Measurements from ENCODE around the gene RAB38.
A peak's percentile ranks its signal among the peaks of the same experiment; 100 is the strongest.

The RAB38 gene

DNA sequence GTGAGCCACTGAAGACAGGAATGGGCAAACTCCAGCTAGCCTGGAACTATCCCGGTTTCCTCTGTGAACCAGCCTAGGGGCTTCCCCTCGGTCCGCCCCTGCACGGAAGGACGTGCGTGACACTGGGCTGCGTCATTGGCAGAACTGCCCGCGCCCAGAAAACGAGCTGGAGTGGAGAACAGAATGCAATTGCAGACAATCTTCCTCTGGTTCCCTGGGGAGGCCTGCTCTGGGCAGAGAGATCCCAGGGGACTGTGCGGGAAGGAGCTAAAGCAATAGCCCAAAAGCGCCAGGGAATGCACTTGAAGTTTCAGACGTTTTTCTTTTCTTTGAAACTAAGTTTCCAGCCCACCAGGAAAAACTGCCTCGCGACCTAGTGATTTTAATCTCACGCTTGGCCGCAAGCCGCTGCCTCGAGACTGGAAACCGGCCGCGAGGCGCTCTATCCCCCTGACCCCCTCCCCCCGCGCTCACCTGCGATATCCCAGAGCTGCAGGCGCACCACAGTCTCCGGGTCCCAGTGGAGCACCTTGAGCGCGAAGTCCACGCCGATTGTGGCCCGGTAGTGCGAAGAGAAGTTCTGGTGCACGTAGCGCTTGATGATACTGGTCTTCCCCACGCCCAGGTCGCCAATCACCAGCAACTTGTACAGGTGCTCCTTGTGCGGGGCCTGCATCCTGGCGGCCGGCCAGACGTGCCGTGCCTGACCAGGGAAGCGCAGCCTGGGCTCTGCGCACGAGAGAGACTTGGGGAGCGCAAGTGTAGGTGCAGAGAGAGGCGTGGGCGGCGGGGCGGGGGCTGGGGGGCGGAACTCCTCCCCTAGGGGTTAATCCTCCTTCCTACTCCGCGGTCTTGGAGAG is at the start of gene RAB38:
Gene RAB38, minus strand, starts transcription at position 735 of the 860 bp plus-strand sequence. Its CDS starts 59 bp downstream, at position 676.
- peak; percentile 88 for DNase-seq

DNA sequence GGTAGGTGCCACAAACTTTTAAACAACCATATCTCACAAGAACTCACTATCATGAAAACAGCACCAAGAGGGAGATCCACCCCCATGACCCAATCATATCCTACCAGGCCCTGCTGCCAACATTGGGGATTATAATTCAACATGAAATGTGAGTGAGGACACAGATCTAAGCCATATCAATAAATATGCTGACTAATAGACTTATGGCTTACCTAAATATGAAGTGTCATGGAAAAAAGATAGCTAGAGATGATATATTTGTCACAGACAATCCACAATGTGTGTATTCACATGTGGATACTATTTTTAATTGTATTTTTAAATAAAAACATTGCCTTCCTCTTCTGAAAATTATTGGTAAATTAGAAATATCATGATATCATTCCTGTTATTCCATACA is 38.2 kb upstream of the RAB38 start:
- DNase-seq: no peak

DNA sequence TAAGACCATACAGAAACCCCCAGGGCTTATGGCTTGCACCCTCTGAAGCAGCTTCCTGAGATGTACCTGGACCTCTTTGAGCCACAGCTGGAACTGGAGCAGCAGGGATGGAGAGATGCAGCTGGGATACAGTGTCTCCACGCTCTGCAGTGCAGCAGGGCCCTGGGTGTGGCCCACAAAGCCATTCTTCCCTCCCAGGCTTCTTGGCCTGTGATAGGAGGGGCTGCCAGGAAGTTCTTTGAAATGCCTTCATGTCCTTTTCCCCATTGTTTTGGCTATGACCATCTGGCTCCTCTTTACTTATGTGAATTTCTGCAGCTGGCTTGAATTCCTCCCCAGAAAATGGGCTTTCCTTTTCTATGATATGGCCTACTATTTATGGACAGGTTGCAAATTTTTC is 37.1 kb upstream of the RAB38 start:
- DNase-seq: no peak

DNA sequence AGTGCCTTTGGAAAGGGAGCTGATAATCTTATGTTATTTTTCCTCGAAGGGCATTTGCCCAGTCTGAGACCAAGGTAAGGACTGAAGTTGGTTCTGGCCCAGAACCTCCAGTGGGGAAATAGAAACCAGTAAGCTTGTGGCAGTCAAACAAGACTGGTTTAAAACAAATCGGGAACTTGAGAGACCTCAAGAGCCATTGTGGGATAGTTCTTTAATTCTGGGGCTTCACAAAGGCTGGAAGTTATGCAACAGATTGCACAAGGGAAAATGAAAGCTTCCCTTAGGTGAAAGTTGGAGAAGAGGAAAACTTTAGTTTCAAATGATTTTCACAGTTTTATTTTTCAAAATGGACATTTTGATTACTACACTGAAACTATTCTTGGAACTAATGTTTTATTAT is 33.5 kb upstream of the RAB38 start:
- no peak for DNase-seq

DNA sequence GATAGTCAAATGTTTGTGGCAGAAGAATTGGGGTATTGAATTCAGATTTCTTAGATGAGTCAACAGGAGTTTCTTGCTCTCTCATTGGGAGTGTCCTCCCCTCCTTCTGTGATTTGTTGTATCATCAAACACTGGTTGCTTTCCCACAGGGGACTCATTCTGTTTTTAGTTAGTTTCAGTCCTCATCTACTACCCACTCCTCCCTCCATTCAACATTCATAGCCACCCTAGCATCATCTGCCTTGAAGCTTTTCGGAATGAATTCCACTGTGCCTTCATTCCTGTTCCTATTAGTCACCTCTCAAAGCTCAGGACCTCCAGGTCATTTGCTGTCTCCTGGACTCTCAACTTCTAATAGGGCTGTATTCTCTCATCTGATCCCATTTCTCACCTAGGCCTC is 31.5 kb upstream of the RAB38 start:
- peak; percentile 48 for DNase-seq

DNA sequence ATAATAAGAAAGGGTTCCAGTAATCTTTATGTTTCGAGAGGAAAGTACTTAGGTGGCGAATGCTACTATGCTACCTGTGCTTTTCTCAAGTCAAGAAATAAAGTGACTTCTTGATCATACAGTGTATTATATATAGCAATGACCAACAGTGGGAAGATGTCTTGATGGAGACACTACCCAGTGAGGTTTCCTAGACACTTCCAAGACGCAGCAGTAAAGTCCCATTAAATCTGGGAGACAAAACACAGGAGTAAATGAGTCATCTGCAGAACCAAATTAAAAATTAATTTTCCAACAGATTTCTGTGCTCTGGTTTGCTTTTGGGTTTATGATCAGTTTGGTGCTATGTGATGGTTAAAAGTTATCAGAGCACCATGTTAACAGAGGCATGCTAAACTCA is 29.1 kb upstream of the RAB38 start:
- no peak for DNase-seq

DNA sequence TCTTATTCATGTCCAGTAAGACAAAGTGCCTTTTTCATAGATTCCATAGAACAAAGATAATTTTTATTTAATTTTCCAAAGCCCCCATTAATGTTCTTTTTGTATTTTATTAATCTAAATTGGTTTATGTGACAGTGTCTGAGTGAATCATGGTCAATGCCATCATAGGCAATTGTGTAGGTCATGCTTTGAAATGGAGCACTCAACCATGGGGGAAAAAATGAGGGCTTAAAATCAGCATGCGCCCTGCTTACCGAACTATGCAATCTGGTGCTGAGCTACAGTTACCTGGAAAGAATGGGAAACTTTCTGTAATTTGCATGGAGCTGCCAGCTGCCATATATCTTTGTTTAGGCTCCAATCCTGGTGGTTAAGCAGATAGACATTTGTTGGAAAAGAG is 28.4 kb upstream of the RAB38 start:
- no peak for DNase-seq

DNA sequence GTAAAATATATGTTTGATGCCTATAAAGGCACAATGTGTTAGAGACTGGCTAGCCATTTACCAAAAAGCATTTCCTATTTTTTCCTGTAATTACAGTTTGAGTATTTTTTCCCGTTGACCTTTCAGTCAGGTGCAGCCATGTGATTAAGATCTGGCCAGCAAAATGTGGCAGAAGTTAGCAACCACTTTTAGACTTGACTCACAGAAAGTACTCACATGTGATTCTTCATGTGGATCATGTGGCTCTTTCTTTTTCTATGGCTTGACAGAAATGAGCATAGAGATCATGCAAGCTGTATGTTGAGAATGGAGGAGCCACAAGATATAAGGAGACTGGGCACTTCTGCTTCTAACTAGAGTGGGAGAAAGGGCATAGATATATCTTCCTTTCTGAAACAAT is 27.3 kb upstream of the RAB38 start:
- DNase-seq: no peak

DNA sequence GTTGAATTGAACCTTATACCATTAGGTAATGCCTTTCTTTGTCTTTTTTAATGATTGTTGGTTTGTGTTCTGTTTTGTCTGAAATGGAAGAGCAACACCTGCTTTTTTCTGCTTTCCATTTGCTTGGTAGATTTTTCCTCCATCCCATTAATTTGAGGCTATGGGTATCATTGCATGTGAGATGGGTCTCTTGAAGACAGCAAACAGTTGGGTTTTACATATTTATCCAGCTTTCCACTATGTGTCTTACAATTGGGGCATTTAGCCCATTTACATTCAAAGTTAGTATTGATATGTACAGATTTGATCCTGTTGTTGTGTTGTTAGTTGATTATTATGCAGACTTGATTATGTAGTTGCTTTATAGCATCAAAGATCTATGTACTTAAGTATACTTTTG is 21.1 kb upstream of the RAB38 start:
- no peak for DNase-seq

DNA sequence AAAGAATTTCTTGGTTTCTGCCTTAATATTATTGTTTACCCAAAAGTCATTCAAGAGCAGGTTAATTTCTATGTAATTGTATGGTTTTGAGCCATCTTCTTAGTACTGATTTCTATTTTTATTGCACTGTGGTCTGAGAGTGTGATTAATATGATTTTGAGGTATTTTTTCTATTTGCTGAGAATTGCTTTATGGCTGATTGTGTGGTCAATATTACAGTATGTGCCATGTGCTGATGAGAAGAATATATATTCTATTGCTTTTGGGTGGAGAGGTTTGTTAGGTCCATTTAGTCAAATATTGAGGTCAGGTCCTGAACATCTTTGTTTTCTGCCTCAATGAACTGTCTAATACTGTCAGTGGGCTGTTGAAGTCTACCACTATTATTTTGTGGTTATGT is 20.7 kb upstream of the RAB38 start:
- no peak for DNase-seq

DNA sequence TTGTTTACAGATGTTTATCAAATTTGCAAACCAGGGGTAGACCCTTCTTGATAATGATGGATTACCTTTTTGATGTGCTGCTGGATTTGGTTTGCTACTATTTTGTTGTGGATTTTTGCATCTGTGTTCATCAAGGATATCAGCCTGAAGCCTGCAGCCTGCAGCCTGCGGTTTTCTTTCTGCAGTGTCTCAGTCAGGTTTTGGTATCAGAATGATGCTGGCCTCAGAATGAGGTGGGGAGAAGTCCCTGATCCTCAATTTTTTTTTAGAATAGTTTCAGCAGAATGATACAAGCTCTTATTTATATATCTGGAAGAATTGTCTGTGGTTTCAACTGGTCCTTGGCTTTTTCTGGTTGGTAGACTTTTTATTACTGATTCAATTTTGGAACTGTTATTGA is 19.7 kb upstream of the RAB38 start:
- DNase-seq: no peak

DNA sequence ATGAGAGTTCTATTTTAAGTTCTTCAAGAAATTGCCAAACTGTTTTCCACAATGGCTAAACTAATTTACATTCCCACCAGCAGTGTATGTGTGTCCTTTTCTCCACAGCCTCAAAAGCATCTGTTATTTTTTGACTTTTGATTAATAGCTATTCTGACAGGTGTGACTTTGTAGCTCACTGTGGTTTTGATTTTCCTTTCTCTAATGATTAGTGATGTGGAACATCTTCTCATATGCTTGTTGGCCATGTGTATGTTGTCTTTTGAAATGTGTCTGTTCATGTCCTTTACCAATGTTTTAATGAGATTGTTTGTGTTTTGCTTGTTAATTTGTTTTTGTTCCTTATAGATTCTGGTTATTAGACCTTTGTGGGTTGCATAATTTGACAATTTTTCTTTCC is 18.0 kb upstream of the RAB38 start:
- DNase-seq: no peak

DNA sequence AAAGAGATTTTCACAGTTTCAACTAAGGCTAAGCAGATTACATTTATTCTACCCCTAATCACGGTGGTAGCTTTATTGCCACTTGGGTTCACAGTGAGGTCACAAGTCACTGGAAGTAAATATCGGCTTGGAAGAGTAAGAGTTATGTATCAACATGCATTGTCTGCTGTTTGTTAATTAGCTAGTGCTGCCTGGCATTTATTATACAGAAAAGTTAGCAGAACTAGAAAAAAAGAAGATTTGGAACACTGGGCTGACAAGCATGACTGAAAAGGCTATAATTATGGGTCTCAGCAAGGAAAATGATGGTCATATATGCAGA is 13.7 kb upstream of the RAB38 start:
- DNase-seq: no peak

DNA sequence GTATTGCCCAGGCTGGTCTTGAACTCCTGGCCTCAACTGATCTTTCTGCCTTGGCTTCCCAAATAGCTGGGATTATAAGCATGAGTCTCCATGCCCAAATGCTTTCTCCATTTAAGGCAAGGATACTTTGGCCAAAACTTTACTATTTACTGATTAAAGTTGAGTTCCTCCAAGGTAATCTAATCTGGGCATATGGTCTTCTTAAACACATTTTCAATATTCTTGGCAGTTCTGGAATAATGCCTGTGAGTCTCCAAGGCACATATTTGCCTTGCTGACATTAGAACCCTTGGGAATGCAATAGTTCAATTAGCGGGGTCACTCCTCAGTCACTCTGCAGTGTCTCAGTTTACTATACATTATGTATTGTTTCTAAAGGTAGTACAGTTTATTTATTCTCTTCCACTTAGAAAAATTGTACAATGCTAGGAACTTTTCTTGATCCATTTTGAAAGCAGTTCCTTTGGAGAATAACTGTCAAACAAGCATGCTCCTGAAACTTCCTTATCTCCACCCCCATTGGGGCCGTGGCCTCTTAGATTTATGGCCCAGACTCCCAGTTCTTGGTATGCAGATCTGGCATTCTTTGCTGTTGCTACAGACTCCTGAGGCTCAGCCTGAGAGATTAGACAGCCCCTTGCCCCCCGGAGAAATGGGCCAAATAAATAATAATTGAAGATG is 13.1 kb upstream of the RAB38 start:
- DNase-seq: peak; percentile 12

DNA sequence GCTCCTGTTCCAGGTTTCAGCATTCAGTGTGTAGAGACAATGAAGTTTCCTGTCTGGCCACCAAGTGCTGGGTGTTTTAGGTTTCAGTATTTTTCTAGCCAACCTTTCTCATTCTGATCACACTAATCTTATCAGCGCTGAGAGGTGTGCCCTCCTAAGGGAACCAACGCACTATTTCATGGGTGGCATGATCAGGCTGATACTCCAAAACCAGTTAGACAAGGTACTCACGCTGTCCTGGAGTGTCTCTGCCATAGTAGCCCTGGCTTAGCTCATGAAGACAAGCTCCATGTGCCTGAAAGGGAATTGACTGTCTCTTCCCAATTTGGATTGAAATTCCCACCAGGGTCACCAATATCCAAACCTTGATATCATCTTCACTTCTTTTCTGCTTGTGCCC is 8.0 kb upstream of the RAB38 start:
- no peak for DNase-seq

DNA sequence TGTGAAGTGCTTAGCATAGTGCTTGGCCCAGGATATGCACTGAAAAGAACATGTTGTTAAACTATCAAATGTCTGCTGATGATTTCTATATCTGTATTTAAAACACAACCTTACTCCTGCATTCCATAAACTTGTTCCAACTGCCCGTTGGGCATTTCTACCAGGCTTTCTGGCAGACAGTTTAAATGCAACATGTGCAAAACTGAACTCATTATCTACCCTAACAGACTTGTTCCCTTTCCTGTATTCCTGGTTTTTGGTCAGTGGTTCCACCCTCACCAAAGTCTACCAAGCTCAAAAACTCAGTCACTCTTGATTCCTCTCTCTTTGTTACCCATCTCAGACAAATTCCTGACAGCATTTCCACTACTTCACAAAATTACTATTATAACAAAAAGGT is 6.5 kb upstream of the RAB38 start:
- no peak for DNase-seq

DNA sequence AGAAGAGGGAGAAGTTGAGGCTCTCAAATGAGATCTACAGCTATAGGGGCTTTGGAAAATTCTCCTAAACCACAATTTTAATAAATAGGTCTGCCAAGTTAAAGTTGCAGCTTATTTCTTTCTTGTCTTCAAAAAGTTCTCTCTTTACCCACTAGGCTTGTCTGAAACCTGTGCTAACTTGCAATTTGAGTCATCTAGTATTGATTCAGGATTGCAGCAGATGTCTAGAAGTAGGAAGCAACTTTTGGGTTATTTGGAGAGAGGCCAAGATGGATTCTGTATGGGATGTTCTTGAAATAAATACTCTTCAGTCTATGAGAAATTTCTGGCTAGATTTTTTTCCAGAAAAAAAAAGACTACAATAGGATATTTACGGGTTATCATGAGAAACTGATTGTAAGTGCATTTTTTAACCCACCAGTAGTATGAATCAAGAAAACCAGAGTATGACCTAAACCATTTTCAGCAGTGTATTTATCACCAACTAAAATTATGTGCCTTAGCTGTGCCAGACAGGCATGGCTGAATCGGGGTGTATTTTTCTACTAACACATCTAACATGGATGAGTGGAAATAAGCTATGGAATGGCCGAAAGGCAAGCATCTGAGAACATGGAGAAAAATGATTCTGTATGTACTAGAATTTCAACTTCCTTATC is 4.9 kb upstream of the RAB38 start:
- DNase-seq: no peak

DNA sequence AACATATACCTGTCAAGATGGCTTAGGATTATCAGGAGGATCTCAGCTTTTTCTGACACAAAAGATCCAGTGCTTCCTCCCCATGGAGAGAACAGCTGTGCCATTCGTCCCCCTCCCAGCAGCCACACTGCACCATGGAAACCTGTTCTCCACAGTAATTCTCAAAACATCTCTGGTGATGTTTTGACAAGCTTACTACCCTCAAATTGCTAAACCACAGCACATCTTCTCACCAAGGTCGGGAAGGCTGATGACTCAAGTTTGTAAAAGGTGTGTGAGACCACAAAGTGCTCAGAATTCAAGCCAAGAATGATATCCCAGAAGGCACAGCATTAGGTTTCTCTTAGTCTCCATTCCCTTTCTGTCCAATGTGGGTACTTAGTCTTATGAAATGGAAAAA is 3.9 kb upstream of the RAB38 start:
- peak; percentile 35 for DNase-seq

DNA sequence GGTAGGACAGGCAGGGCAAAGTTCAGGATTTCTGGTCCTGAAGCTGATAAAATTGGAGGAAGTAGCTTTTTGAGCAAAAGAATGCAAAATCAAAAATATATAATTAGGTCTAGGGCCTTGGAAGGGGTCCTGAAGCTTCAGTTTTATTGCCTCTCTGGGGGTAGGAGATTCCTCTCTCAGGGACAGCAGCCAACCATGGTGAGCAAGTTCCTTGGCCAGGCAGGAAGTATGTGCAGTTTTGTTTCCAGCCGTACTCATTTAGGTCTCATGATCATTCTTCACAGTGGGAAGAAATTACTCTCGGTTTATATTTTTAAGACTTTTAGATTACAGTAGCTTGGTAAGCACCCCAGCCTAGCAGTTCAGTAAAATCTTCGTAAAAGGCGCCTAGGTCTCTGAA is 2.9 kb upstream of the RAB38 start:
- no peak for DNase-seq

DNA sequence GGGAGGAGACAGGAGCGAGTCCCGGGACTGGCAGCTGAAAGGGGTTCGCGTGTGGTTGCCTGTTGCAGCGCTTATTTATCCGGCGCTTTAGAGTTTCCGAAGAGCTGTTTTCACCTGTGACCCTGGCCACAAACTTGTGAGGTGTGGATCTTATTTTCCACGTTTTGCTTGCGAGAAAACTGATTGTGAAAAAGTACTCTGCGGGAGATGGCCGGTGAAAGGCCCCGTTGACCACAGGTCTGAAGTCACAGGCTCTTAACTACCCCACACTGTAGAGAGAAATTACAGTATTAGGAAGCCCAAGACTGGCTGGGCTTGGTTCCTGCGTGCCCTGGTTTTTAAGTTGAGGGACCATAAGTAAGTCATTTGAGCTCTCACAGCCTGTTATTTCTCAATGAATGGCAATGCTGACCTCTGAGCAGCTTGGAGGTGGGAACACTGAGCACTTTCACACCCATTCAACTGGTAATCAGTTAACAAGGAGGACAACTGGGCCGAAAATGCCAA is 379 bp upstream of the RAB38 start:
- DNase-seq: no peak

DNA sequence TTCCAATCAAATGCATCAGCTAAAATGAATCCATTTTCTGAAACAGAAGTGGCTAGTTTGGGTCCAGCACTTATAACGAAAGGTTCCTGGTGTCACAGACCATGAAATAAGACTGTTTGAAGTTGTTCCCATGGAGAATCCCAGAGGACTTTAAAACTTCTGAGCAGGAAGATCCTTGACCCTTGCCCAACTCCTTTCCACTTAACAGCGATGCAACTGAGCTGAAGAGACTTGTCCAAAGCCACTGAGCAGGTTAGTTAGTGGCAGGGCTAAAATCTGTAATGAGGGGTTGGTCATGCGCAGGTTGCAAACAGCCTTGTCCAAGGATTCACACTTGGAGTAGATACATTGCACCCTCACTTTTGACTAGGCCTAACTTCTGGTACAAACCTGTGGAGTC is 1.3 kb downstream of the RAB38 start:
- DNase-seq: no peak

DNA sequence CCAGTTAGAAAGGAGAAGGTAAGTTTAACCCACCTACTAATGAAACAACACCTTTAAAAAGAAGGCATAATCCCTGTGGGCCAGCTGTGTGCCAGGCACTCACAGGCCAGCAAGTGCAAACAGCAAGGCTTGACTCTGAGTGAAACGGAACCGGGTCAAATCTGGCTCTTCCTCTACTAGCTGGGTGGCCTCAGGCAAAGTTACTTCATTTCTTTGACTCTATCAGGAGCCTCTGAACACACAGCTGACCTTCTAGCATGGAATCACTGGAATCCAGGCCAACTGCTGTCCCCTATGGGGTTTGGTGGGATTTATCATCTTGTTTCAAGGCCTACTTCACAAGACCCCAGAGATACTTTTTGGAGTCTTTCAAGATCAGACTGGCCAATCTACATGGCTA is 3.3 kb downstream of the RAB38 start:
- DNase-seq: peak; percentile 40

DNA sequence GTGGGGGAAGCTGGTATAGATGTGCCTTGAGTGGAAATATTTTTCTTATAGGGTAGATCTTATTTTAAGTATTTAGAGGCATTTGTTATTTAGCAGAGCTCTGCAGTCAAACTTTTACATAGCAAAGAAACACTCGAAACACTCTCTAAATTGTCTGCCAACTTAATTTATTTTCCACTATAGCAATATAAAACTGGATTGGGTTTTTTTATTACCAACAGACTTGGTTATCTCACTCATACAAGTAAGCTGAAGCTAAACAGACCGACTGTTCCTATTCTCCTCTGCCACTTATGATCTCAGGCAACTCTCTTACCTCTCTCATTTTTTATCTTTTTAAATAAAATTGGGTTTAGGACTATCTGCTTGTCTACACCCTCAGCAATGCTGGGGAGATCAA is 4.6 kb downstream of the RAB38 start:
- DNase-seq: no peak

DNA sequence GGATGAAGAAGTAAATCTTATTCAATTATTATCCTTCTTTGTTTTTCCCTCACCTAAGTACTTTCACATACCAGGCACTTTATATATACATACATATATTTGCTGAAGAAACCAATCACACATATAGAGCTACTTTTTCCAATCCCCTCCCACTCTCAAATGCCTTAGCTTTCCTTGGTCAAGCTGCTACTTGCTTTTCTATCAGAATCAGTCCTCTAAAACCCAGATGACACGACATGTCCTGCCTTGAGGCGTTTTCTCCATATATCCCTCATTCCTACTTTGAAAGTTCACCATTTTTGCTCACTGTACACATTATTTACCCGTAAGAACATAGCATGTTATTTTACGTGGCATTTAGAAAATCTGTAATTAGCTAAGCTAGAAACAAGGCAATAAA is 5.4 kb downstream of the RAB38 start:
- no peak for DNase-seq
